Measurements from ENCODE around the gene CRYL1. TPM values are rescaled to one million over a fixed set of nuclear protein-coding genes. Genes with fewer than 3 reads are reported as not detected.

CRYL1 gene
- total RNA-seq, 2 donors from 2014 or later, result 14.5 to 32.2 TPM

Small RNA genes lying within 50 kb of the gene (microRNA-seq; reads per million reads assigned to microRNA genes)
- 0 reads per million in 2 donors for gene MIR4499 (ENCODE audit: borderline number of aligned reads in 2 of 2, borderline replicate concordance in 2 of 2)

Small RNA genes lying within 50 kb of the gene (small RNA-seq; reads per million reads assigned to genes)
- gene MIR4499, result not detected

Other genes starting within 250 kb of the CRYL1 start
- gene IFT88, start 41.3 kb upstream of the CRYL1 start, total RNA-seq, result 10 to 100 TPM in 1 of 2 donors, 1 to 10 TPM in 1; 9.6 to 16.5 TPM
- under 1 TPM; 0.66 to 0.78 TPM for gene IL17D, start 177.8 kb upstream of the CRYL1 start, total RNA-seq
- gene EEF1AKMT1, start 248.1 kb upstream of the CRYL1 start, total RNA-seq, result 1 to 10 TPM; 3.3 to 7.0 TPM